ENCODE results near the gene UBQLN4. TPM values are rescaled to one million over a fixed set of nuclear protein-coding genes. Genes with fewer than 3 reads are reported as not detected.

The UBQLN4 gene
- total RNA-seq, 1 donor from 2014 or later: 36.4 TPM

DNA sequence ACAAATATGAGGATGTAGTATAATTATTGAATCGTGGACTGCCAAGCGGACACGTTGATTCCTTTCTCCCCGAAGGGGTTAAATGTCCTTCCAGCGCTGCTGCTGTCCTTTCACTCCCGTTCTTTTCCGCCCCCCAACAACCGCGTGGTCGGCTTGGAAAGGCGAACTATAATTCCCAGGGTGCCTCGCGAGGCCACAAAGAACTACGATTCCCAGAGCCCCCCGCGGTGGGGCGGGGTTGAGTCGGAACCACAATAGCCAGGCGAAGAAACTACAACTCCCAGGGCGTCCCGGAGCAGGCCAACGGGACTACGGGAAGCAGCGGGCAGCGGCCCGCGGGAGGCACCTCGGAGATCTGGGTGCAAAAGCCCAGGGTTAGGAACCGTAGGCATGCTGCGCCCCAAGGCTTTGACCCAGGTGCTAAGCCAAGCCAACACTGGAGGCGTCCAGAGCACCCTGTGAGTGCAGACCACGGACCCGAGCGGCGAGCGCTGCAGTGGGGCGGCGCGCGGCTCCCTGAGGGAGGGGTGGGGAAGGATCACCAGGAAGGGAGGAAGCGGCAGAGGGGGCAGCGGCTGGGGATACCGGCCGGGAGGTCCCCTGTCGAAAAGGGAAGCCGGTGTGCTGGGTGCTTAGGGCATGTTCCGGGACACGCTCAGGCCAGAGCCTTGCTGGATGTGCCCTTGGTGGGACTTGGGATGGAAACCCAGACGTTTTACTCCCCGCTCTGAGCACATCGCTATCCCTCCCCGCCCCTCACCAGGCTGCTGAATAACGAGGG is 1.1 kb upstream of the UBQLN4 start, which contains the start of gene LAMTOR2:
TSS of gene LAMTOR2 (plus strand) at position 283 of the 781 bp plus-strand sequence. CDS start at position 391, 108 bp downstream.
- H3K36me3 Mint-ChIP-seq (ENCODE audit: unreplicated experiment): peaks cover 1% of the 10 kb centered on the region
- peak; percentile 98 for DNase-seq (ENCODE audit: extremely low spot score, unreplicated experiment)
- peaks cover 25% of the 10 kb centered on the region for H3K4me1 Mint-ChIP-seq (ENCODE audit: unreplicated experiment)
- no peaks in the 10 kb centered on the region for H3K27me3 Mint-ChIP-seq (ENCODE audit: unreplicated experiment)
- TF ChIP-seq, protein P1, sequence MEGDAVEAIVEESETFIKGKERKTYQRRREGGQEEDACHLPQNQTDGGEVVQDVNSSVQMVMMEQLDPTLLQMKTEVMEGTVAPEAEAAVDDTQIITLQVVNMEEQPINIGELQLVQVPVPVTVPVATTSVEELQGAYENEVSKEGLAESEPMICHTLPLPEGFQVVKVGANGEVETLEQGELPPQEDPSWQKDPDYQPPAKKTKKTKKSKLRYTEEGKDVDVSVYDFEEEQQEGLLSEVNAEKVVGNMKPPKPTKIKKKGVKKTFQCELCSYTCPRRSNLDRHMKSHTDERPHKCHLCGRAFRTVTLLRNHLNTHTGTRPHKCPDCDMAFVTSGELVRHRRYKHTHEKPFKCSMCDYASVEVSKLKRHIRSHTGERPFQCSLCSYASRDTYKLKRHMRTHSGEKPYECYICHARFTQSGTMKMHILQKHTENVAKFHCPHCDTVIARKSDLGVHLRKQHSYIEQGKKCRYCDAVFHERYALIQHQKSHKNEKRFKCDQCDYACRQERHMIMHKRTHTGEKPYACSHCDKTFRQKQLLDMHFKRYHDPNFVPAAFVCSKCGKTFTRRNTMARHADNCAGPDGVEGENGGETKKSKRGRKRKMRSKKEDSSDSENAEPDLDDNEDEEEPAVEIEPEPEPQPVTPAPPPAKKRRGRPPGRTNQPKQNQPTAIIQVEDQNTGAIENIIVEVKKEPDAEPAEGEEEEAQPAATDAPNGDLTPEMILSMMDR (IDR thresholded peaks at IDR 0.05): no peak
- peak within 1 kb of the TSS; percentile 96 for H3K27ac Mint-ChIP-seq (ENCODE audit: unreplicated experiment)
- H3K9me3 Mint-ChIP-seq (ENCODE audit: unreplicated experiment): no peaks in the 10 kb centered on the region
- H3K4me3 Mint-ChIP-seq (ENCODE audit: unreplicated experiment): peak within 1 kb of the TSS; percentile 97

- TF ChIP-seq, protein P1 (IDR thresholded peaks at IDR 0.05): peak; percentile 47
- H3K27ac Mint-ChIP-seq (ENCODE audit: unreplicated experiment): peak overlapping the region; percentile 84
- peaks cover 25% of the 10 kb centered on the region for H3K4me1 Mint-ChIP-seq (ENCODE audit: unreplicated experiment)
- H3K36me3 Mint-ChIP-seq (ENCODE audit: unreplicated experiment): peaks cover 10% of the 10 kb centered on the region
- peak; percentile 90 for DNase-seq (ENCODE audit: extremely low spot score, unreplicated experiment)
- H3K4me3 Mint-ChIP-seq (ENCODE audit: unreplicated experiment): peak overlapping the region; percentile 92
- H3K27me3 Mint-ChIP-seq (ENCODE audit: unreplicated experiment): no peaks in the 10 kb centered on the region
- H3K9me3 Mint-ChIP-seq (ENCODE audit: unreplicated experiment): no peaks in the 10 kb centered on the region
Measured at GRCh38 chr1:156052862-156053767, 483 bp downstream of the UBQLN4 start.

DNA sequence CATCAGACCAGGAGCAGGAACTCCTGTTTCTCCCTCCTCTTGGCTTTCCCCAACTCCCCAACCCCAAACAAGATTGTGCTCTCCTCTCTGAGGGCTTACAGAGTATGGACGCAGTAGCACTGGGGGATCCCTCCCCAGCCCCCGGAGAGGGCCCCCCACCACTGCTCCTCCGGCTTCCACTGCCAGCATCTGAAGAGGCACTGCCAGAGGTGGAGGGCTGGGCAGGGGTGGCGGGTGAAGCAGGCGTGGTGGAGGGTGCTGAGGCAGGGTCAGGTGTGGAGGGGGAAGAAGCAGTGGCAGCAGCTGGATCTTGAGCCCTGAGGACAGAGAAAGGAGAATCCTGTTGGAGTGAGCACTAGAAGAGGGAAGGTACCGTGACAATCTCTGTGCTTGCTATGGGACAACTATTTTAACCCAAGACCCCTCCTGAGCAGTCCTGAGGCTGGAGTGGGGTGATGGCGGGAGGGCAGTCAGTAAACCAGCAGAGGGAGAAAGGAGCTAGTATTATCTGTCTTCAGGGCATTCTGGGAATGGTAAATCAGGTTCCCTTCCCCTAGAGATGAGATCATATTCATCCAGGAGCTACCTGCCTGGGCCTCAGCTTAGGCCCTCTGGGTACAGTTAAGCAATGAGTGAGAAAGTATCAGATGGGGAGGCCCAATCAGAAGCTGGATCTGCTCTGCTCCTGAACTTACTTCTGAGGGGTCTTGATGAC is 2.4 kb downstream of the UBQLN4 start:
- TF ChIP-seq, protein P1 (IDR thresholded peaks at IDR 0.05): no peak
- Mint-ChIP-seq H3K36me3 (ENCODE audit: unreplicated experiment) (peaks cover 10% of the 10 kb centered on the region), H3K27ac (ENCODE audit: unreplicated experiment) (peak overlapping the region; percentile 18), H3K27me3 (ENCODE audit: unreplicated experiment) (no peaks in the 10 kb centered on the region), H3K9me3 (ENCODE audit: unreplicated experiment) (no peaks in the 10 kb centered on the region), H3K4me3 (ENCODE audit: unreplicated experiment) (no peak overlapping the region), H3K4me1 (ENCODE audit: unreplicated experiment) (peaks cover 23% of the 10 kb centered on the region)
- DNase-seq (ENCODE audit: extremely low spot score, unreplicated experiment): no peak

DNA sequence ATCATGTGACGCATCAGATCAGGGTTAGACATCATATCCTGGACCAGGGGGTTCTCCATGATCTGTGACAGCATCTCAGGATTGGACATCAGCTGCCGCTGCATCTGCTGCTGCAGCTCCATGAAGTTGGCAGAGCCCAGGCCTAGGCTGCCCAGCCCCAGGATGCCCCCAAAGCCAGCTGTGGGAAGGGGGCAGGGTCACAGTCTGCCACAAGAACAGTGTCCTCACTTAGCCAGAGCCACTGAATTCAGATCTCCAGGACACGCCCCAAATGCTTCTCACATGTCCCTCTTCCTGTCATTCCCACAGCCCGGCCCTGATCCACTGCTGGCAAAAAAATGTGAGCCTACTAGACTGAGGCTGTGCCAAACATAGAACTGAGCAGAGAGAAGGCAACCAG is 3.2 kb downstream of the UBQLN4 start:
- no peak overlapping the region for H3K4me3 Mint-ChIP-seq (ENCODE audit: unreplicated experiment)
- no peaks in the 10 kb centered on the region for H3K27me3 Mint-ChIP-seq (ENCODE audit: unreplicated experiment)
- TF ChIP-seq, protein P1 (IDR thresholded peaks at IDR 0.05): no peak
- no peaks in the 10 kb centered on the region for H3K9me3 Mint-ChIP-seq (ENCODE audit: unreplicated experiment)
- H3K36me3 Mint-ChIP-seq (ENCODE audit: unreplicated experiment): peaks cover 10% of the 10 kb centered on the region
- no peak overlapping the region for H3K27ac Mint-ChIP-seq (ENCODE audit: unreplicated experiment)
- peaks cover 18% of the 10 kb centered on the region for H3K4me1 Mint-ChIP-seq (ENCODE audit: unreplicated experiment)
- DNase-seq (ENCODE audit: extremely low spot score, unreplicated experiment): no peak
